T-helper 17 cell (primary cell): ENCODE data around the gene GALNT1. TPM values are rescaled to one million over a fixed set of nuclear protein-coding genes. Genes with fewer than 3 reads are reported as not detected.

Experiments
- ATAC-seq: fragments of 150-1000 bp; cut with Tn5 transposase; 2 replicates; pipeline ENCODE4 v1.10.0; 2021; ENCODE audit warnings: mild to moderate bottlenecking, moderate library complexity
- DNase-seq, 3 donors: peaks; one replicate each; pipeline versions ENCODE4 v3.0.0 to v3.0.0-alpha.2; 2020 to 2021
- H3K9me3 ChIP-seq: one replicate; pipeline ENCODE4 v1.7.0; 2013; ENCODE audit warnings: low read length, mild to moderate bottlenecking; ENCODE audit not compliant: control insufficient read depth, poor library complexity, severe bottlenecking
- H3K27ac Mint-ChIP-seq: one replicate; pipeline ENCODE4 v1.8.0; 2022; ENCODE audit warnings: mild to moderate bottlenecking, moderate library complexity, mixed read lengths
- H3K27me3 Mint-ChIP-seq: one replicate; pipeline ENCODE4 v1.8.0; 2022; ENCODE audit warnings: mixed read lengths
- H3K36me3 Mint-ChIP-seq: one replicate; pipeline ENCODE4 v1.8.0; 2022; ENCODE audit warnings: low read depth, mixed read lengths
- H3K4me1 Mint-ChIP-seq: one replicate; pipeline ENCODE4 v1.8.0; 2022; ENCODE audit warnings: mild to moderate bottlenecking, mixed read lengths
- H3K4me3 Mint-ChIP-seq: one replicate; pipeline ENCODE4 v1.8.0; 2022; ENCODE audit warnings: mild to moderate bottlenecking, moderate library complexity, mixed read lengths
- total RNA-seq, 4 donors: library from RNA in 2 of 4; stranded (reverse) in 2 of 4; gene quantifications; one replicate each; pipeline ENCODE4 v1.2.3 and lab custom pipeline; 2022 to 2026

GALNT1 gene
- total RNA-seq, 2 donors from 2014 or later, result 23.7 to 28.3 TPM

GRCh38 chr18:35753306-35753910 is 171.9 kb downstream of the GALNT1 start:
- H3K4me3 Mint-ChIP-seq, result no peak overlapping the region

DNA sequence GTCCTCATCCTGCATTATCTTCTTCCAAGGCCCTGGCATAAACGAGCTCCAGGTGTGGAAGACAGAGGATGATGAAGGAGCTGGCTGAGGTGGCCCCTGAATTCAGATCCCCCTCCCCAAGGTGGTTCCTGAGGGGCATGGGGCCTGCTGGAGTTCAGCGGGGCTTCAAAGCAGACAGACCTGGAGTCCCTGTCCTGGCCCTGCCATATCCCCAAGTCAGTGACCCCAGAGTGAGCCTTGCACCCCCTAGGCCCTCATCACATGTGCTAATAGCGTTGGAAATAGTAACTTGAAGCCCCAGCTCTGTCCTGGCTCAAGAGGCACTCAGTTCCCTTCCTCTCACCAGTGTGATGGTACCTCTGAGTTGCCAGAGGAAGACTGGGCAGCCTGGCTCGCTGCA is 172.9 kb downstream of the GALNT1 start:
- H3K4me3 Mint-ChIP-seq, result no peak overlapping the region
- no peak overlapping the region for H3K27ac Mint-ChIP-seq
- no peaks in the 10 kb centered on the region for H3K36me3 Mint-ChIP-seq
- no peak for DNase-seq
- no peaks in the 10 kb centered on the region for H3K9me3 ChIP-seq
- peaks cover 45% of the 10 kb centered on the region for H3K27me3 Mint-ChIP-seq
- H3K4me1 Mint-ChIP-seq, result no peaks in the 10 kb centered on the region
- no peak for ATAC-seq

More at GRCh38 chr18:35753306-35753910, 171.9 kb downstream of the GALNT1 start:
- ATAC-seq, result no peak
- Mint-ChIP-seq H3K27me3 (peaks cover 45% of the 10 kb centered on the region), H3K4me1 (no peaks in the 10 kb centered on the region), H3K27ac (no peak overlapping the region), H3K36me3 (no peaks in the 10 kb centered on the region)
- DNase-seq, result no peak
- H3K9me3 ChIP-seq, result no peaks in the 10 kb centered on the region

DNA sequence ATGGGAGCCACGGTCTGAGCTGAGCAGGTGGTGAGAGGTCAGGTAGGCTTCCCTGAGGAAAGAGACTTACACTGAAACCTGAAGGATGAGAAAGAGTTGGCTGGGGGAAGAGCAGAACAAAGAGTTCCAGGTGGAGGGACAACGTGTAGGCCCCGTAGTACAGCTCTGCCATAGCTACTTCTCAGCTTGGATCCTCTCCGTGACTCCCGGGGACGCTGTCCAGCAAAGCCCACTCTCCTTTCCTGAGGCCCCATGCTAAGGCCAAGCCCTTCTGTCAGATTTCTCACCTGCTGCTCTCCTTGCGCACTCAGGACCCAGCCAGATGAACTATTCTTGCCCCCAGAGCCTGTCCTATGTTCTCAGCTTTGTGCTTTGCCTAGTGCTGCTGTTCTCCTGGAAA is 173.8 kb downstream of the GALNT1 start:
- H3K27me3 Mint-ChIP-seq, result peaks cover 42% of the 10 kb centered on the region
- no peak for ATAC-seq
- H3K4me3 Mint-ChIP-seq, result no peak overlapping the region
- no peak overlapping the region for H3K27ac Mint-ChIP-seq
- H3K9me3 ChIP-seq, result no peaks in the 10 kb centered on the region
- H3K36me3 Mint-ChIP-seq, result no peaks in the 10 kb centered on the region
- peaks cover 2% of the 10 kb centered on the region for H3K4me1 Mint-ChIP-seq
- no peak for DNase-seq

DNA sequence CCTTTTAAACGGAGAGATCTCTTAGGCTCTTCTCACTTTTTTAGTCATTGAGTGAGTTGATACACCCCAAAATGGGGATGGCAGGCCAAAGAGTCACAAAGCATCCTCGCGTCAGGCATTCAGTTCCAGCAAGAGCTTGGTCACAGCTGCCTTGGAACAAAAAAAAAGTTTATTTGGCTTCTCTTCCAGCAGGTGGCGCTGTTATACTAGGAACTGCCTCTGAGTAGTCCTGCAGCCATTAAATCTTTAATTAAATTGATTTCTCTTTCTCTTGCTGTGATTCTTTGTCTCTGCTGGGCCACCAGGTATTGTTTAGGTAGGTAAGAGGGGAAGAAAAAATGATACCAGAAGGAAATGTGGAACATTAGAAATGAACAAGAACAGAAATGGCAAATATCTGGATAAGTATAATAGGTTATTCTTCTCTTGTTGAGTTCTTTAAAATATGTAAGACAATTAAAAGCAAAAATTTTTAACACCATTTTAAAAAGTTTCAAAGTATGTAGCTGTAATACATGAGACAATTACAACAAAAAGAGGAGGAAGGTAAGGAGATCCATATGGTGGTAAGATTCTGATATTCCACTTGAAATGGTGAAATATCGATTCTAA is 175.1 kb downstream of the GALNT1 start:
- Mint-ChIP-seq H3K27me3 (peaks cover 44% of the 10 kb centered on the region), H3K4me3 (no peak overlapping the region), H3K36me3 (no peaks in the 10 kb centered on the region), H3K27ac (no peak overlapping the region), H3K4me1 (peaks cover 2% of the 10 kb centered on the region)
- no peaks in the 10 kb centered on the region for H3K9me3 ChIP-seq
- DNase-seq (peak in 1 of 3 donors; percentile 47), ATAC-seq (peak; percentile 66)

Other genes with a start within 250 kb of the GALNT1 start
- 10 to 100 TPM; 59.9 to 67.4 TPM for gene ZNF24, start 237.3 kb upstream of the GALNT1 start, total RNA-seq
- under 1 TPM; 0.26 to 0.30 TPM for gene ZNF396, start 204.4 kb upstream of the GALNT1 start, total RNA-seq
- 10 to 100 TPM; 20.9 to 21.3 TPM for gene INO80C, start 83.8 kb upstream of the GALNT1 start, total RNA-seq